ENCODE data around the gene WDR70. TPM values are rescaled to one million over a fixed set of nuclear protein-coding genes. Genes with fewer than 3 reads are reported as not detected.

WDR70 gene
- total RNA-seq, 4 donors from 2014 or later, result 20.0 to 60.0 (median 23.0) TPM

- H3K9me3 ChIP-seq, result no peaks in the 10 kb centered on the region
- no peak for DNase-seq (ENCODE audit: low spot score in 2 of 2)
- no peaks in the 10 kb centered on the region for H3K27me3 ChIP-seq
- no peaks in the 10 kb centered on the region for H3K4me1 ChIP-seq
- no peak for TF ChIP-seq CTCF (IDR thresholded peaks at IDR 0.05)
- TF ChIP-seq EP300 (IDR thresholded peaks at IDR 0.05), result no peak
- no peak for TF ChIP-seq POLR2AphosphoS5 (IDR thresholded peaks at IDR 0.05)
- TF ChIP-seq POLR2A (IDR thresholded peaks at IDR 0.05), result no peak
- no peak overlapping the region for H3K4me3 ChIP-seq
- H3K36me3 ChIP-seq, result no peaks in the 10 kb centered on the region
- H3K27ac ChIP-seq, result no peak overlapping the region
Measured at GRCh38 chr5:37768371-37768770, 389.3 kb downstream of the WDR70 start.

GRCh38 chr5:37769108-37769507, 390.0 kb downstream of the WDR70 start:
- Histone ChIP-seq H3K27me3 (no peaks in the 10 kb centered on the region), H3K4me3 (no peak overlapping the region), H3K9me3 (no peaks in the 10 kb centered on the region), H3K27ac (no peak overlapping the region), H3K36me3 (no peaks in the 10 kb centered on the region), H3K4me1 (no peaks in the 10 kb centered on the region)
- no peak for TF ChIP-seq CTCF (IDR thresholded peaks at IDR 0.05)
- no peak for TF ChIP-seq POLR2A (IDR thresholded peaks at IDR 0.05)
- no peak for TF ChIP-seq POLR2AphosphoS5 (IDR thresholded peaks at IDR 0.05)
- no peak for TF ChIP-seq EP300 (IDR thresholded peaks at IDR 0.05)
- no peak for DNase-seq (ENCODE audit: low spot score in 2 of 2)
- 92% methylated on average over 4 of the region's 4 CpGs for WGBS

- Histone ChIP-seq H3K4me1 (no peaks in the 10 kb centered on the region), H3K4me3 (no peak overlapping the region), H3K36me3 (no peaks in the 10 kb centered on the region), H3K27me3 (no peaks in the 10 kb centered on the region), H3K9me3 (no peaks in the 10 kb centered on the region), H3K27ac (no peak overlapping the region)
- TF ChIP-seq POLR2A (IDR thresholded peaks at IDR 0.05) (no peak), POLR2AphosphoS5 (IDR thresholded peaks at IDR 0.05) (no peak), CTCF (IDR thresholded peaks at IDR 0.05) (no peak), EP300 (IDR thresholded peaks at IDR 0.05) (no peak)
- WGBS, result 86% methylated on average over 1 of the region's 1 CpG
- no peak for DNase-seq (ENCODE audit: low spot score in 2 of 2)
Measured at GRCh38 chr5:37769840-37770239, 390.7 kb downstream of the WDR70 start.

- H3K27ac ChIP-seq, result no peak overlapping the region
- WGBS, result 85% methylated on average over 1 of the region's 1 CpG
- H3K27me3 ChIP-seq, result no peaks in the 10 kb centered on the region
- DNase-seq (ENCODE audit: low spot score in 2 of 2), result no peak
- TF ChIP-seq CTCF (IDR thresholded peaks at IDR 0.05), result no peak
- TF ChIP-seq POLR2A (IDR thresholded peaks at IDR 0.05), result no peak
- TF ChIP-seq POLR2AphosphoS5 (IDR thresholded peaks at IDR 0.05), result no peak
- no peak for TF ChIP-seq EP300 (IDR thresholded peaks at IDR 0.05)
- no peaks in the 10 kb centered on the region for H3K9me3 ChIP-seq
- H3K36me3 ChIP-seq, result no peaks in the 10 kb centered on the region
- no peak overlapping the region for H3K4me3 ChIP-seq
- H3K4me1 ChIP-seq, result no peaks in the 10 kb centered on the region
Measured at GRCh38 chr5:37770786-37771185, 391.7 kb downstream of the WDR70 start.

- Histone ChIP-seq H3K4me3 (no peak overlapping the region), H3K36me3 (no peaks in the 10 kb centered on the region), H3K9me3 (no peaks in the 10 kb centered on the region), H3K4me1 (no peaks in the 10 kb centered on the region), H3K27me3 (no peaks in the 10 kb centered on the region), H3K27ac (no peak overlapping the region)
- TF ChIP-seq CTCF (IDR thresholded peaks at IDR 0.05) (no peak), EP300 (IDR thresholded peaks at IDR 0.05) (no peak), POLR2AphosphoS5 (IDR thresholded peaks at IDR 0.05) (no peak), POLR2A (IDR thresholded peaks at IDR 0.05) (no peak)
- 79% methylated on average over 3 of the region's 3 CpGs for WGBS
- DNase-seq (ENCODE audit: low spot score in 2 of 2), result no peak
Measured at GRCh38 chr5:37771203-37771611, 392.1 kb downstream of the WDR70 start.

Measured in suprapubic skin (tissue), 4 donors.